GM10248 (cell line): Measurements from ENCODE around the gene QSER1.

Source experiments
- CTCF ChIA-PET: fragments of 300-600 bp; sonication (Branson Sonifier 250); formaldehyde crosslinking; extraction: SDS; loops from one replicate; lab custom pipeline; 2021; ENCODE audit warnings: antibody characterized with exemption; lab: Yijun Ruan, JAX
- POLR2A ChIA-PET: fragments of 350-650 bp; sonication (Branson Sonifier 250); formaldehyde crosslinking; extraction: SDS; loops from one replicate; lab custom pipeline; 2020; ENCODE audit warnings: antibody characterized with exemption; lab: Yijun Ruan, JAX
- DNase-seq: peaks from one replicate; pipeline ENCODE4 v3.0.0; 2012; ENCODE audit errors: extremely low spot score
- CTCF ChIP-seq: IDR thresholded peaks from 2 replicates; pipeline ENCODE4 v1.5.1; 2012; ENCODE audit warnings: mild to moderate bottlenecking, low read depth; ENCODE audit errors: extremely low read depth, missing control alignments, control extremely low read depth

QSER1 gene

GRCh38 chr11:33017965-33018364 lies 125.4 kb downstream of the QSER1 start:
- CTCF ChIA-PET = interaction anchor here (2.3 kb wide), 1 partner anchor 14 kb away, joined by 9 read pairs; no protein-coding TSS in a partner anchor
- no peak for DNase-seq
- TF ChIP-seq CTCF = no peak
- POLR2A ChIA-PET = no interaction called here

GRCh38 chr11:33018840-33019239 lies 126.2 kb downstream of the QSER1 start:
- no peak for DNase-seq
- TF ChIP-seq CTCF = no peak
- ChIA-PET CTCF (interaction anchor here (1.5 to 5.1 kb wide), 2 partner anchors 11 to 12 kb away, joined by 4 to 28 read pairs; no protein-coding TSS in a partner anchor), POLR2A (no interaction called here)

GRCh38 chr11:33021501-33021900 lies 128.9 kb downstream of the QSER1 start:
- no peak for TF ChIP-seq CTCF
- CTCF ChIA-PET = interaction anchor here (0.9 to 5.1 kb wide), 8 partner anchors 9 to 212 kb away, joined by 3 to 28 read pairs (median 4); no protein-coding TSS in a partner anchor
- POLR2A ChIA-PET = no interaction called here
- no peak for DNase-seq

GRCh38 chr11:33021937-33022336 lies 129.3 kb downstream of the QSER1 start:
- DNase-seq = no peak
- no peak for TF ChIP-seq CTCF
- POLR2A ChIA-PET = no interaction called here
- CTCF ChIA-PET = interaction anchor here (1.1 to 5.1 kb wide), 8 partner anchors 9 to 213 kb away, joined by 3 to 28 read pairs (median 4); no protein-coding TSS in a partner anchor

GRCh38 chr11:33025339-33025722 lies 132.7 kb downstream of the QSER1 start:
- DNase-seq = no peak
- no peak for TF ChIP-seq CTCF
- POLR2A ChIA-PET = interaction anchor here (0.6 kb wide), 1 partner anchor 10 kb away, joined by 3 read pairs; no protein-coding TSS in a partner anchor
- CTCF ChIA-PET = interaction anchor here (0.9 to 1.8 kb wide), 5 partner anchors 9 to 40 kb away, joined by 4 to 6 read pairs (median 5); partner anchors contain the start of gene DEPDC7

GRCh38 chr11:33027233-33027632 lies 134.6 kb downstream of the QSER1 start:
- ChIA-PET POLR2A (no interaction called here), CTCF (interaction anchor here (1.0 to 1.2 kb wide), 3 partner anchors 11 to 30 kb away, joined by 3 to 4 read pairs (median 3); no protein-coding TSS in a partner anchor)
- TF ChIP-seq CTCF = no peak
- no peak for DNase-seq
